GM18858 (cell line): ENCODE data around the gene GINS2.

Experiments
- ATAC-seq: cut with Tn5 transposase; IDR thresholded peaks from one replicate; pipeline ENCODE4 v1.9.1; 2021; ENCODE audit not compliant: unreplicated experiment

GINS2 gene

GRCh38 chr16:85716680-85717038 lies 27.9 kb upstream of the GINS2 start:
- ATAC-seq = no peak

- no peak for ATAC-seq
Measured at GRCh38 chr16:85716022-85716679, 27.4 kb upstream of the GINS2 start.

GRCh38 chr16:85715169-85716021 lies 26.6 kb upstream of the GINS2 start:
- no peak for ATAC-seq

GRCh38 chr16:85712801-85713200 lies 24.0 kb upstream of the GINS2 start:
- no peak for ATAC-seq

GRCh38 chr16:85711982-85712587 lies 23.3 kb upstream of the GINS2 start:
- no peak for ATAC-seq

- no peak for ATAC-seq
Measured at GRCh38 chr16:85710732-85711131, 22.0 kb upstream of the GINS2 start.

GRCh38 chr16:85709766-85710585 lies 21.2 kb upstream of the GINS2 start:
- no peak for ATAC-seq

GRCh38 chr16:85708338-85708737 lies 19.6 kb upstream of the GINS2 start:
- ATAC-seq = no peak

GRCh38 chr16:85707528-85708095 lies 18.9 kb upstream of the GINS2 start:
- no peak for ATAC-seq

GRCh38 chr16:85706449-85707034 lies 17.8 kb upstream of the GINS2 start:
- no peak for ATAC-seq

GRCh38 chr16:85704900-85705846 lies 16.4 kb upstream of the GINS2 start:
- no peak for ATAC-seq

GRCh38 chr16:85704011-85704410 lies 15.3 kb upstream of the GINS2 start:
- no peak for ATAC-seq

GRCh38 chr16:85699628-85700027 lies 10.9 kb upstream of the GINS2 start:
- ATAC-seq = no peak

GRCh38 chr16:85698935-85699558 lies 10.3 kb upstream of the GINS2 start:
- ATAC-seq = no peak

GRCh38 chr16:85698459-85698891 lies 9.7 kb upstream of the GINS2 start:
- ATAC-seq = no peak

- ATAC-seq = no peak
Measured at GRCh38 chr16:85697431-85697830, 8.7 kb upstream of the GINS2 start.

- ATAC-seq = no peak
Measured at GRCh38 chr16:85696781-85697180, 8.0 kb upstream of the GINS2 start.

- ATAC-seq = no peak
Measured at GRCh38 chr16:85695196-85696128, 6.7 kb upstream of the GINS2 start.
